ENCODE results near the gene MROH2A.

Gene MROH2A

GRCh38 chr2:233819884-233820773, 42.0 kb downstream of the MROH2A start:
- DNase-seq, result no peak

- no peak for DNase-seq
These were observed 42.6 kb downstream of the MROH2A start for GRCh38 chr2:233820774-233821105.

GRCh38 chr2:233821196-233821595, 43.1 kb downstream of the MROH2A start:
- no peak for DNase-seq

- no peak for DNase-seq
These were observed 43.6 kb downstream of the MROH2A start for GRCh38 chr2:233821709-233822100.

GRCh38 chr2:233822101-233822771, 44.1 kb downstream of the MROH2A start:
- DNase-seq, result no peak

- DNase-seq, result no peak
These were observed 44.9 kb downstream of the MROH2A start for GRCh38 chr2:233822781-233823730.

GRCh38 chr2:233823731-233824121, 45.6 kb downstream of the MROH2A start:
- no peak for DNase-seq

- DNase-seq, result no peak
These were observed 46.2 kb downstream of the MROH2A start for GRCh38 chr2:233824373-233824772.

- DNase-seq, result no peak
These were observed 50.5 kb downstream of the MROH2A start for GRCh38 chr2:233828546-233829192.

- DNase-seq, result no peak
These were observed 51.3 kb downstream of the MROH2A start for GRCh38 chr2:233829193-233830110.

GRCh38 chr2:233830111-233830802, 52.1 kb downstream of the MROH2A start:
- no peak for DNase-seq

- DNase-seq, result no peak
These were observed 53.0 kb downstream of the MROH2A start for GRCh38 chr2:233831011-233831721.

GRCh38 chr2:233831861-233832260, 53.7 kb downstream of the MROH2A start:
- DNase-seq, result no peak

GRCh38 chr2:233832414-233832813, 54.3 kb downstream of the MROH2A start:
- DNase-seq, result no peak

GRCh38 chr2:233832869-233833311, 54.8 kb downstream of the MROH2A start:
- peak; percentile 76 for DNase-seq

- no peak for DNase-seq
These were observed 55.2 kb downstream of the MROH2A start for GRCh38 chr2:233833345-233833744.

- DNase-seq, result no peak
These were observed 57.4 kb downstream of the MROH2A start for GRCh38 chr2:233835230-233836186.

- DNase-seq, result no peak
These were observed 58.2 kb downstream of the MROH2A start for GRCh38 chr2:233836359-233836758.

GRCh38 chr2:233837694-233838229, 59.6 kb downstream of the MROH2A start:
- DNase-seq, result no peak
